ENCODE data around the gene SLC5A12. TPM values are rescaled to one million over a fixed set of nuclear protein-coding genes. Genes with fewer than 3 reads are reported as not detected.

SLC5A12 gene
- total RNA-seq, 1 donor from 2014 or later: not detected

GRCh38 chr11:26688701-26689100 lies 33.2 kb downstream of the SLC5A12 start:
- intact Hi-C loops (cut with micrococcal nuclease): no loop called here
- Mint-ChIP-seq H3K27ac (no peak overlapping the region), H3K4me3 (no peak overlapping the region), H3K9me3 (no peaks in the 10 kb centered on the region), H3K36me3 (ENCODE audit: low read depth) (no peaks in the 10 kb centered on the region), H3K4me1 (no peaks in the 10 kb centered on the region), H3K27me3 (no peaks in the 10 kb centered on the region)
- ATAC-seq (ENCODE audit: low read depth): no peak
- no peak for DNase-seq
- no peak for TF ChIP-seq CTCF (IDR thresholded peaks at IDR 0.05)
- ChIA-PET CTCF (no interaction called here), POLR2A (no interaction called here)

DNA sequence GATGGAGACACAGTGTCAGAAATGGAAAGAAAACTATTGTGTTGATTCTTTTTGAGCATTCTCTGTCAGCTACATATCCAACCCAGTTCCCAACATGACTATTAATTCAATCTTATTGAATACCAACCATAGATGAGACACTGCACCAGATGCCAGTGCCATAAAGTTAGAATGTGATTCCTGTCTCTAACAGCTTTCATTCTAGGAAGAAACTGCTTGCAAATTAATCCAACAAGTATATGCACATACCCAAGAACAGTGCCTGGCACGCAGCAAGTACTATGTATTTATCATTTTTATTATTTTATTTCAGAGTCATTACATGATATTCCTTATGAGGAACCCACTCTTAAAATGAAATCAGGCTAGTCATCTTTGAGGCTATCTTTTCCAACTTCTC lies 34.5 kb downstream of the SLC5A12 start:
- no peak overlapping the region for H3K4me3 Mint-ChIP-seq
- no peaks in the 10 kb centered on the region for H3K9me3 Mint-ChIP-seq
- intact Hi-C loops (cut with micrococcal nuclease): no loop called here
- H3K4me1 Mint-ChIP-seq: no peaks in the 10 kb centered on the region
- ATAC-seq (ENCODE audit: low read depth): no peak
- TF ChIP-seq CTCF (IDR thresholded peaks at IDR 0.05): no peak
- H3K36me3 Mint-ChIP-seq (ENCODE audit: low read depth): no peaks in the 10 kb centered on the region
- POLR2A ChIA-PET: no interaction called here
- CTCF ChIA-PET: no interaction called here
- no peak overlapping the region for H3K27ac Mint-ChIP-seq
- DNase-seq: no peak
- H3K27me3 Mint-ChIP-seq: no peaks in the 10 kb centered on the region

GRCh38 chr11:26677566-26677965 lies 44.3 kb downstream of the SLC5A12 start:
- H3K27me3 Mint-ChIP-seq: no peaks in the 10 kb centered on the region
- no peaks in the 10 kb centered on the region for H3K9me3 Mint-ChIP-seq
- H3K4me1 Mint-ChIP-seq: no peaks in the 10 kb centered on the region
- H3K27ac Mint-ChIP-seq: no peak overlapping the region
- DNase-seq (no peak), ATAC-seq (ENCODE audit: low read depth) (no peak)
- no peak for TF ChIP-seq CTCF (IDR thresholded peaks at IDR 0.05)
- no peak overlapping the region for H3K4me3 Mint-ChIP-seq
- CTCF ChIA-PET: no interaction called here
- POLR2A ChIA-PET: no interaction called here
- H3K36me3 Mint-ChIP-seq (ENCODE audit: low read depth): no peaks in the 10 kb centered on the region
- intact Hi-C loops (cut with micrococcal nuclease): no loop called here

- ChIA-PET CTCF (no interaction called here), POLR2A (no interaction called here)
- H3K4me3 Mint-ChIP-seq: no peak overlapping the region
- TF ChIP-seq CTCF (IDR thresholded peaks at IDR 0.05): no peak
- DNase-seq (no peak), ATAC-seq (ENCODE audit: low read depth) (no peak)
- H3K27me3 Mint-ChIP-seq: no peaks in the 10 kb centered on the region
- H3K4me1 Mint-ChIP-seq: no peaks in the 10 kb centered on the region
- no peaks in the 10 kb centered on the region for H3K36me3 Mint-ChIP-seq (ENCODE audit: low read depth)
- intact Hi-C loops (cut with micrococcal nuclease): no loop called here
- no peak overlapping the region for H3K27ac Mint-ChIP-seq
- H3K9me3 Mint-ChIP-seq: no peaks in the 10 kb centered on the region
These were observed 45.2 kb downstream of the SLC5A12 start for GRCh38 chr11:26676641-26677040.

DNA sequence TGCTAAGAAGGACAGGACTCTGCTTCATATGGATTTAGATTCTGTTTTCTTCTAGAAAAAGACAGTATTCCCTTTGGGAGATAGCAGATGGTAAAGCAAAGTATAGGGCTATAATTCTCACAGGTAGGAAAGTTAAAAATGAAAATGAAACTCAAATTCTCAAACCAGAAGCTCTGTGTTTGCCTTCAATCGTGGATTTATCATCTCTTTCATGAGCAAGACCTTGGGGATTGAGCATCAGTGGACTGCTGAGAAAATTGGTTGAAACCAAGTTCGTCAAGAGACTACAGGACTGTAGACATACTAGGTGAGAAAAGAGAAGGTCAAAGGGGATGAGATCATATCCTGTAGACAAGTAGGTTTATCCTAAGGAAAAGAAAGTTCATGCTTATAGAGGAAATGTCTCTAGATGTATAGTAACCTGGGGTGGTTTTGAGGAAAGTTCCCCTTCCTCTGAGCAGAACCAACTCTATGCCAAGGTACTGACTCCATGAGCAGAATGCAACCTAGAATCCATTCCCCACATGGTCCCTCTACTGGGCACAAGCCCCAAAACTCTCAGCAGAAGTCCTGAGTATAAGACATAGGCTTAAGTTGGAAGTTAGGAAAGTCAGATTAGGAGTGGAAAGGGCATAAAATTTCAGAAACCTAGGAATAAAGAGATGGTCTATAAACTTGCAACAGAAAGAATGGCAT lies 46.5 kb downstream of the SLC5A12 start:
- DNase-seq (no peak), ATAC-seq (ENCODE audit: low read depth) (no peak)
- Mint-ChIP-seq H3K9me3 (no peaks in the 10 kb centered on the region), H3K4me3 (no peak overlapping the region), H3K27me3 (no peaks in the 10 kb centered on the region), H3K4me1 (no peaks in the 10 kb centered on the region), H3K36me3 (ENCODE audit: low read depth) (no peaks in the 10 kb centered on the region), H3K27ac (no peak overlapping the region)
- intact Hi-C loops (cut with micrococcal nuclease): no loop called here
- ChIA-PET POLR2A (no interaction called here), CTCF (no interaction called here)
- TF ChIP-seq CTCF (IDR thresholded peaks at IDR 0.05): no peak
